ENCODE measurements around the gene KCNB1.
"Not testable (repeated sequence)": the region's sequence is repeated elsewhere in the genome, so short reads cannot be mapped to it uniquely, and the experiment has no call there.

The KCNB1 gene

DNA sequence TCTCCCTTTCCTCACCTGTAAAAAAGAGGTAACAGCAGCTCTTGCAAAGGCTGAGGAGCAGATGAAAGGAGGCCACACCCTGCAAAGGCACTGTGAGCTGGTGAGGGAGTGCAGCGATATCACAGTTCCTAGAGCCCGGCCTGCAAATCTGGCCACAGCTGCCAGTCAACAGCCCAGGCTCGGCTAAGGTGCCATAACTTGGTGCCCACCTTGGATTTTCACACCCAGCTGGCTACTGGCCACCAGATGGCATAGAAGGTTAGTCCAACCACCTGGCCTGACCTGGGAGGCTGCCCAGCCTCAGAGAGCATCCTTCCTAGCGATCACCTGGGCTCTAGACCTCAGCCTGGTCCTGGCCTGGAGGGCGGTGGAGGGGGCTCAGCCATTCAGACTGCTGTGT, 46.8 kb downstream of the KCNB1 start:
- no peak for DNase-seq (ENCODE audit: low read depth, low spot score)

DNA sequence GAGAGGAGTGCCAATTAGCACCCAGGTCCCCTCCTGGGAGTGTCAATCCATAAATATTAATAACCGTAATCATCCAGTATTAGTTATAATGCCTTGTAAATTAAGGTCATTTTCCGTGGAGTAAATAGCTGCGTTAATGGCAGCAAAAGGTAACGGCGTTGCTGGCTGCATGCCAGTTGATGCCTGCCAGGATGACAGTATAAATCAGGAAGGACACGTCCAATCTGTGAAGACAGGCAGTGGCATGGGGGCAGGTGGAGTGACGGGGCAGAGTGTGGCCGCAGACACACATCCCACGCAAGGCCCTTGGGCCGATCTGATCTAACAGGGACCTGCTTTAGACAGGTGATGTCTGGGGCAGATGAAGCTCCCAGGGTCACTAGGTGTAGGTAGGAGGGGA, 49.1 kb downstream of the KCNB1 start:
- no peak for DNase-seq (ENCODE audit: low read depth, low spot score)

DNA sequence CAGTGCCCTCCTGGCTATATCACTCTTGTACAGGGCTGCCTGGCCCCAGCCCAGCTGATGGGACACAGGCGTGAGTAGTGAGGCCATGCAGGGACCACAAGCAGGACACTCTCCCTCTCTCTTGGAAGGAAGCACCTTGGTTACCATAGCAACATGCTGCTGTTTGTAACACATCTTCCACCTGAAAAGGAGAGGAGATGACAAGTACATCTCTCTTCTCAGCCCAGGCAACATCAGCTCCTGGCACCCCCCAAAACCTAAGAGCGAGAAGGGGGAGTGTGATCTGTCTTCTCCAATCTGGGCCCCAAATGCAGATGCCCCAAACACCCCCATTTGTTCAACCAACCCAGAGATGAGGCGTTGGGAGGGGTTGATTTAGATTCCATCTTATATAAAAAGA, 49.9 kb downstream of the KCNB1 start:
- no peak for DNase-seq (ENCODE audit: low read depth, low spot score)

DNA sequence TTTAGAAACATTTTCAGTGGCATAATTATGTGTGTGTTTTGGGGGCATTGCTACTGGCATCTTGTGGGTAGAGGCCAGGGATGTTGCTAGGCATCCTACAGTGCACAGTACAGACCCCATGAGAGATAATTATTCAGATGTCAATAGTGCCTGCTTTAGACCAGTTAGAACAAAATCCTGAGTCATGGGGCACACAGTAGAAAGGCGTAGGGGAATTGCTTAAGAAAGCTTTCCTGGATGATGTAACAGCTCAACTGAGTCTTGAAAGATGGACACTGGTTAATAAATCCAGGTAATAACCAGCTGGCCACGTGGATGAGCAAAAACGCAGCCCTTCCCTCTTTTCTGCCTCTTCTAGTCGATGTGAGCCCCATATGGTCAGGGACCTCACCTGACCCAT, 51.1 kb downstream of the KCNB1 start:
- no peak for DNase-seq (ENCODE audit: low read depth, low spot score)

DNA sequence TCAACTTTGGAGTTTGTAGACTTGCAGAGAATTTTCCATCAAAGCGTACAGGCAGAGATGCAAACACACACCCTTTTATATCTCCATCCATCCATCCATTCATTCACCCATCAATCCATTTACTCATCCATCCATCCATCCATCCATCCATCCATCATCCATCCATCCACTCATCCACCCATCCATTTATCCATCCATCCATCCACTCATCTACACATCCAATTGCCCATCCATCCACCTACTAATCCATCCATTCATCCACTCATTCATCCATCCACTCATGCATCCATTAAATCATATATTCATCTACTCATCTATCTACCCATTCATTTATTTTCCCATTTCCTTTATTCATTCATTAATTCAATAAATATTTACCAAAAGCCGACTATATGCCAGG, 52.1 kb downstream of the KCNB1 start:
- DNase-seq (ENCODE audit: low read depth, low spot score), result no peak

DNA sequence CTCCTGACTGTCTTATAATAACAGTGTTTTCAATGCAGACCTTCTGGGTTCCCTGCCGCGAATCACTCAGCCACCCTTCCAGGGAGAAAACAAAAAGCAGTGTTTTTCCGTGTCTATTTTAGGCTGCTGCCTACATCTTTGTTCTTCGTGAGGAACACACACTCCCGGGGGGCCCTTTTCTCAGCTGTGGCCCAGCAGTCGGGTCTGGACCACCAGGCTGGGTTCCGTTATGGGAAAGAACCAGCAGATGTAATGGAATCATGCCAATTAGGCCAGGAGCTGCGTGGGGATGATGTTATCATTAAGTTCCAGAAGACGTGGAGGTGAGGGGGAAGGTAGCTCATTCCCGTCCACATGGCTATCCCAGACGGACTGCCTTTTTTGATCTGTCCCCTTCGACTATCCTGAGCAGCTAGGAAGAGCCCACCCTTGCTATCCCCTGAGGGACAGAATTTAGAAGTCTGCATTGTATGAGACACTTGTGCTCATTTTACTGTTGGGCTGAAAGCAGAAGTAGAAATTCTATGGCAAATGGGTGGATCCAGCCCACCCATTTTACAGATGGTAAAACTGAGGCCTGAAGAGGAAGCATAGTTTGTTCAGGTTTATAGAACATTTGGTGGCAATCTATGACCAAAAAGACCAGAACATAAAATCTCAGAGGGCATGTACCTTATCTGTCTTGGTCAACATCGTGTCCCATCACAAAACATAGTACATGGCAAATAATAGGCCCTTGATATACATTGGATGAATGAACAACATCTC, 54.5 kb downstream of the KCNB1 start:
- DNase-seq (ENCODE audit: low read depth, low spot score), result no peak

DNA sequence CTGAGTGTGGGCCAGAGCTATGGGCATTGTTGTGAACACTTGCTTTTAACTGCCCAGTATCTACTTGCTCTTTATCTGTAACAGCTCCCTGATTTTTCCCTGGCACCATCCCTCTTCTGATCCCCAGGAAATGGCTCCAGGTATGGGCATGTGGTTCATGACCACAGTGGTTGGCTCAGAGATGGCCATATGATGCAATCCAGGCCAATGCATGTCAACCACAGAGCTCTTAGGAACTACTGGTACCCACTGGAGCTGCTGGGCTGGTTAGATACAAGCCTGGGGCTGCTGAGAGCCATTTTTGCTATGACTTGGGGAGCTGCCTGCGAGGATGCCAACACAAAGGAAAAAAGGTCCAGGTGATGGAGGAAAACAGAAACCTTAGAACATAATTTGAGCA, 55.6 kb downstream of the KCNB1 start:
- no peak for DNase-seq (ENCODE audit: low read depth, low spot score)

DNA sequence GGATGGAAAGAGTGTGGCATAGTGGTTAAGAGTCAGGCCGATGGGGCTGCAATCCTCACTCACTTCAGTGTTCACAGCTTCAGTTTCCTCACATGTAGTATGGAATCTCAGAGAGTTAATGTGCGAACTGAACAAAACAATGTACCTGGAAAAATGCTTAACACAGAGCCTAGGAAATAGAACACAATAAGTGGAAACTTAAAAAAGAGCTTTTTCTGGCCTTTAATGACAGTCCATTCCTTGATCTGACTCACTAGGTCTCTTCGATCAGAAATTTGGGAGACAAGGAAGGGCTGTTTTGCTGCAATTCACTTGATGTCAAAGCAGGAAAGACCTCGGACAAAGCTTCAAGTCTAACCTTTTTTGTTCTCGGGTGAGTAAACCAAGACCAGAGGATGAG, 56.1 kb downstream of the KCNB1 start:
- no peak for DNase-seq (ENCODE audit: low read depth, low spot score)

DNA sequence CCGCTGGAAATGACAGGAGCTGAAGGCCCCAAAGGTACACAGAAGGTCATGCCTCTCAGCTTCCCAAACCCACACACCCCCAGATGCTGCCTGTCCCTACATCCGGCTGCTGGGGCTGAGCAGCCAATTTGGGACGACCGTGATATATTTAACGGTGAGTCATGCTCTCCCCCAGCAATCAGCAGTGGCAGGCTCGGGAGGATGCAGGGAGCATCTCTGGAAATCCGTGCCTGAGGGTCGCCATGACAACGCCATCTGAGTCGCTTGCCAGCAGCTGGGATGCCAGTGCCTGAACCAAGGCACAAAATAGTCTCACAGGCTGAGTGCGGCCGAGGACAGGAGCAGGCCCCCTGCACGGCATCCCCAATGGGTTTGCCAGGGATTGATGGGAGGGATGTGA, 57.9 kb downstream of the KCNB1 start:
- no peak for DNase-seq (ENCODE audit: low read depth, low spot score)

DNA sequence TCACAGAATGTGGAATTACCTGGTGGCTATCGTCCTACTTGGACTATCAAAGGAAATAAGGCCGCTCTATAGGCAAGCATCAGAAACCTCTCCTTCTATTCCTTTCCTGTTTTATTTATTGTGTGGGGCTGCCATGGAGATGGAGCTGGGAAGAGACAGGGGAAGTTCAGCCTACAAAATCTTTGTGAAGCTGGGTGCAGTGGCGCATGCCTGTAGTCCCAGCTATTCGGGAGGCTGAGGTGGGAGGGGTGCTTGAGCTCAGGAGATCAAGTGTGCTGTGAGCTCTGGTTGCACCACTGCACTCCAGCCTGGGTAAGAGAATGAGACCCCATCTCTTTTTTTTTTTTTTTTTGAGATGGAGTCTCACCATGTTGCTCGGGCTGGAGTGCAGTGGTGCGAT, 60.3 kb downstream of the KCNB1 start:
- no peak for DNase-seq (ENCODE audit: low read depth, low spot score)

DNA sequence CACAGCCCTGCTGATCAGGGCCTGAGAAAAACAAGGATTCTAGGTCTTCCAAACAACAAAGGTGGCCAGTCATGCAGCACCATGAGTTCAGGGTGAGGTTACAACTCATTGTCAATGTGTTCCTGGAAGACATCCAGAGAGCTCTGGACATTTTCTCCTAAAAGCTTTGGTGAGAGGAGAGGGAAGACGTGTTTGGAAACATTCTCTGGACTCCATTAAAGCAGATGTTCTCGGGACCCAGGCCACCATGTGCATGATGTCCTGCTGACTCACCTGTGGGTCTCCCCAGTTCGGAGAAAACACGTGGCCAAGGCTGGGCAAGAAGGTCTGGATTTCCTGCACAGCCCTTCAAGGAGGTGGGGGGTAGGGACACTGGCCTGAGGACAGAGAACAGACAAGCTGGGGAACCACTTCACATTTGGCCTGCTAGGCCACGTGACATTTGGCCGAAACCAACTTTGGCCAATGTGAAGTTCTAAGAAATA, 61.6 kb downstream of the KCNB1 start:
- DNase-seq (ENCODE audit: low read depth, low spot score), result no peak

DNA sequence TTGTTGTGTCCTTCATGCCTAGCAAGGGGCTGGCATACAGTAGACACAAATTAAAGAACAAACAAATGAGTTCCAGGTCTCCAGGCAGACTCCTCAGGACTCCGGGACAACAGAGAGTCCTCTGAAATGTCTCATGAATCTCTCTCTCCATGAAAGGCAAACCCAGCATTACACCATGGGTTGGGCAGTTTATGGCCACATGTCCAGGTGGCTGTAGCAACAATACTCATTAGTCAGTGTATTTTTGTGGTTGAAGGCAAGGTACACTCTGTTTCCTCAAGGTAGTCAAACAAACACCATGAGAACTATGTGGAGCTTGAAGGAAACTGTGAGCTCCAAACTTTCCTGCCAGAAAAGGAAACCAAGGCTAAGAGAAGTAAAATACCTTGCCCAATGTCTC, 62.2 kb downstream of the KCNB1 start:
- DNase-seq (ENCODE audit: low read depth, low spot score), result no peak

DNA sequence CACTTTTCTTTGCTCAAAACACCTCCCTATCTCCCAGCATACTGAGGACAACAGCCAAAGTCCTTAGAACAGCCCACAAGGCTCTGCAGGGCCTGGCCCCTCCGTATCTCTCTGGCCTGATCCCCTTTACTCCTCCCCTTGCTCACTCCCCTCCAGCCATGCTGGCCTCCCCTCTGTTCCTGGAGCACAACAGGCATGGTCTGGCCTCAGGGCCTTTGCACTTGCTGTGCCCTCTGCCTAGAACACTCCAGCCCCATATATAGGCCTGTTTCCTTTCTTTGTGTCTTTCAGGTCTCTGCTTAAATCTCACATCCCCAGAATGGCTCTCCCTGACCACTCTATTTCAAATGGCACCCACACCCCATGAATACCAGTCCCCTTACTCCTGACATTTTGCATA, 62.7 kb downstream of the KCNB1 start:
- no peak for DNase-seq (ENCODE audit: low read depth, low spot score)

DNA sequence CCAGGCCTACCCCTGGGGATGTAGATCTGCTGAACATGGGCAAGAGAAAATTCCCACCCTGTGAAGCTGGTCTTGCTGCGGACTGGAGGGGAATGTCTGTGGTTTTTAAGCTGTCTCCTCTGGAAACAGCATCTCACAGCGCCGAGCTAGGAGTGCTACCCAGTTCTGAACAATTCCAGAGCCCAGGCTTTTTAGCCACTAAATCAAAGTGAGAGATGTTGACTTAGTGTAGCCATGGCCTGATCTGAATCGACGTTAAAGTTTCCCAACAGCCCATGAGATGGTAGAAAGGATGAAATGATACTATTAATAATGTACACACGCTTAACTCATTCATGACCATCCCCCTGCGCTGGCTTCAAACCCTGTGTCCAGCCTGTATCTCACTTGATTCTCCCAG, 63.7 kb downstream of the KCNB1 start:
- DNase-seq (ENCODE audit: low read depth, low spot score), result no peak

DNA sequence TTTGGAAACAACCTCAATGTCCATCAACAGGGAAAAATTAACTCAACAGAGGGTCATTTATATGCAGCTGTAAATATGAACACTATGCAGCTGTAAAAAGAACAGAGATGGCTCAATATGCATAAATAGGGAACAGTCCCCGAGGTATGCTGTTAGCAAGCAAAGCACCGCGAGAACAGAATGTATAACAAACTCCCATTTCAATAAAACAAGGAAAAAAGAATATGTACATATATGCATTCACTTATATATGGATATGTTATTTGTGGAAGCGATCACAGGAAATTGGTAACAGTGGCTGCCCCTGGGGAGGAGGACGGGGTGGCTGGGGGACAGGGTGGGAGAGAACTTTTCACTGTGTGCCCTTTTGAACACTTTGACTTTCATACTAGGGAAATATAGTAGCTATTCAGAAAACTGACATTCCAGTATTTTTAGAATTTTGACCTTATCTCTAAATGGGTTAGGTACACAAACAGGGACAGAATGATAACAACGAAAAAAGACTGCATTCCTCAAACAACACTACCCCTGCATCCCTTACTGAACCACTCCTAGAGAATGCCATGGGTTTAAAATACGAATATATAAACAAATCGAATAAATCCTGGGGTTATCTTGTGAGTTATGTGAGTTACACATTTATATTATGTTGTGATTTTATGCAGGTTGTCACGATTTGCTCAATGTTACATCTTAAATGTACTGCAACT, 64.5 kb downstream of the KCNB1 start:
- no peak for DNase-seq (ENCODE audit: low read depth, low spot score)

DNA sequence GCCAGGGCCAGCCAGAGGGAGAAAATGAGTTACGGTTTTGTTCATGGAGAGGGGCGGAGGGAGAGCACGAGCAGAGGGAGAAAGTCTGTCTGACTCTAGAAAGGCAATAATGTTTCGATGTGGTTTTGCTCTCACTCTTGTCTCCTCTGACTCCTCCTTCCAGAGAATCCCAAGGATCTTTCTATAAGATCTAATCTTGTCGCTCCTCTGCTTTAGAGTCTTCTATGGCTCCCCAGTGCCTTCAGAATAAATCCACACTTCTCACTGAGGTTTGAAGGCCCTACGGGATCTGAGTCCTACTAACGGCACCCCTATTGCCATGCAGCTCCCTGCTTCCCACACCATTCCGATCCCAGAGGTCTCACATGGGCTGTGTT, 66.8 kb downstream of the KCNB1 start:
- no peak for DNase-seq (ENCODE audit: low read depth, low spot score)

DNA sequence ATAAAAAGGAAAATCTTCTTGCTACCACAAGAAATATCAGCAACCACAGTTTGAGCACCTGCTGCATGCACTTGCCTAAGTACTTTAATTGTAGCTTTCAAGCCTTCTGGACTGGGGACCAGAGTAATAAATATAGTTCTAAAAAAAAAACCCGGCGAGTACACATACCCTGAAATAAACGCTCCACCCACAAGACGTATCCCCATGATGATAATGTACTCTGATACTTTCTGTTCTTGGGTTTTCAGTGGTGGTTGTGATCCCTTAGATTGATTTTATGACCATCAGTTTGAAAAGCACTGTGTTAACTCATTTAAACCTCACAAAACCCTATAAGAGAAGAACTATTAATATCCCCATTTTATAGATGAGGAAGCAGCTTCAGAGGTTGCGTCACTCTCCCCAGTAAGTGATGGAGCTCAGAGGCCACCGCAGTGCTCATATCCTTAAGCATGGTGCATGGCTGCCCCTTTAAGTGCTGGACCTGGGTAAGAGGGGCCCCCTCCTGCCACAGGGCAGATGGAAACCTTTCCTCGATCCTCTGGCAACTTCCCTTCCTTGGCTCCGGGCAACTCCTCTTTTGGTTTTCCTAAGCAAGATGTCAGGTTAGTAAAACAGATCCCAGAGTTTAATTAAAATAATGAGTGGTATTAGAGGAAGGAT, 67.3 kb downstream of the KCNB1 start:
- no peak for DNase-seq (ENCODE audit: low read depth, low spot score)

DNA sequence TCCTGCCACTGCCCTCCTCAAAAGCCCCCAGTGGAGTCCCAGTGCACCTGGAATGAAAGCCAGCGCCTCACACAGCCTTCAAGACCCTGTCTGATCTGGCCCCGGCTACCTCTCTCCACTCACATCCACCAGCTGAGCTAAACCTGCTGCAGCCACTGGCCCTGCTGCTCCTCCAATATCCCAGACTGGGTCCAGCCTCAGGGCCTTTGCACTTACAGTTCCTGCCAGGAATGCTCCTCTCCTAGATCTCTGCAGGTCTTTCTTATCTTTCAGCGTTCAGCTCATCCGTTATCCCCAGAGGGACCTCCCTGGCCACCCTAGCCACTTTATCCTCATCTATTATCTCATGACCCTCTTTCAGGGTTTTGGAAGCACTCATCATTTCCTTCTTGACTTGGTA, 68.8 kb downstream of the KCNB1 start:
- no peak for DNase-seq (ENCODE audit: low read depth, low spot score)

DNA sequence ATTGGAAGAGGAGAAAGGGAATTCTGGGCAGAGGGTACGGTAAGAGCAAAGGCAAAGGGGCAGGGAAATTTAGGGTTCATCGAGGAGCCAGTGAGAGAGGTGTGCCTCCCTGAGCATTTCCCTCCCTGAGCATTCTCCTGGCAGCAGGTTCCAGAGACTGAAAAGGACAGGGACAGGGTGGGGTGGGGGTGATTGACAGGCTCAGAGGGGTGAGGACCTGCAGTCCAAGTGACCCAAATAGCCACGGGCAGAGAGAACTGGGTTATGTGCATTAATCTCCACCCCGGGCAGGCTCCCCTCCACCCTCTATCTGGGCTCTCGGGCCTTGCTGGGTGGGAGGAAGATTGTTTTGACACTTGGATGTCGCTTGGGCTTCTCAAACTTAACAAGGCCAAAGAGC, 69.5 kb downstream of the KCNB1 start:
- DNase-seq (ENCODE audit: low read depth, low spot score), result no peak

DNA sequence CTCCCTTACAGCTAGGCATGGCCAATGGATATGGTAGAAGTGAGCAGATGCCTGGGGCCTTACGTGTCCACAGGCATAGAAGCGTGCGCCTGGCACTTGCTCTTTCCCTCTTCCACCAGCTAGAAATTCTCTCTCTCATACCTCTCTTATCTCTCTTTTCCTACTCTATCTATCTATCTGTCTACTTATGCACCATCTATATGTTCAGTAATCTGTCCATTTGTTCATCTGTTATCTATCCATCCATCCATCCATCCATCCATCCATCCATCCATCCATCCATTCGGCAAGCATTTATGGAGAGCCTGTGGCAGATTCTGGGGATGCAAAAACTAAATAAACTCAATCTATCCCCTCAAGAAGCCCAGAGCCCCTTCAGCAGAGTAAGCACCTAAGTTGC, 70.2 kb downstream of the KCNB1 start:
- no peak for DNase-seq (ENCODE audit: low read depth, low spot score)

DNA sequence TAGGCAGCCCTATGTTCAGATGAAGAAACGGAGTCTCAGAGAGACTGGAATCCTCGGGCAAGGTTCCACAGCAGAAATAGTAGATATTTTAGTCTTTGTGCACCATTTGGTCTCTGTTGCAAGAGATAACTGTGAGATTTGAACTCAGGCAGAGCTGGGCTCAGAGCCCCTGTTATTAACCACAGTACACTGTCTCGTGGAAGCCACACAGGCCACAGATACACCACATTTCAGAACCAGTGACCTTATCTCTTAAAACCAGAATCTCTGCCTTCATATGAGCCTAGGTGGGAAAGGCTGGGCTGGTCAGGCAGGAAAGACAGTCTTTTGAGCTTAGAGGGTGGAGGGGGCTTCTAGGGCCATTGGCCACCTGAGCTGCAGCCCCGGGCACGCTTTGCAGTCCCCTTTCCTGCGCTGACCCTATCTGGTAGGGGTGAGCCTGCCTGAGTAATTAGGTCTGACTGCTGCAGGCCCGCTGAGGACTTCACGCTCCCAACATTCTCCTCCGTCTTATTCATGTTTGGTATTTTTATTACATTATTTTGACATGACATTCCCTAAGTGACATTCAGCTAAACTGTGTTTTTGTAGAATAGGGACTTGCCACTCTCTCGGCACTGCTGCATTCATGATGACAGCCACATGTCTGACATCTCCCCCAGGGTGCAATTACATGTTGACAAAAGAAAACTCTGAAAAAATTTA, 71.1 kb downstream of the KCNB1 start:
- DNase-seq (ENCODE audit: low read depth, low spot score), result no peak

DNA sequence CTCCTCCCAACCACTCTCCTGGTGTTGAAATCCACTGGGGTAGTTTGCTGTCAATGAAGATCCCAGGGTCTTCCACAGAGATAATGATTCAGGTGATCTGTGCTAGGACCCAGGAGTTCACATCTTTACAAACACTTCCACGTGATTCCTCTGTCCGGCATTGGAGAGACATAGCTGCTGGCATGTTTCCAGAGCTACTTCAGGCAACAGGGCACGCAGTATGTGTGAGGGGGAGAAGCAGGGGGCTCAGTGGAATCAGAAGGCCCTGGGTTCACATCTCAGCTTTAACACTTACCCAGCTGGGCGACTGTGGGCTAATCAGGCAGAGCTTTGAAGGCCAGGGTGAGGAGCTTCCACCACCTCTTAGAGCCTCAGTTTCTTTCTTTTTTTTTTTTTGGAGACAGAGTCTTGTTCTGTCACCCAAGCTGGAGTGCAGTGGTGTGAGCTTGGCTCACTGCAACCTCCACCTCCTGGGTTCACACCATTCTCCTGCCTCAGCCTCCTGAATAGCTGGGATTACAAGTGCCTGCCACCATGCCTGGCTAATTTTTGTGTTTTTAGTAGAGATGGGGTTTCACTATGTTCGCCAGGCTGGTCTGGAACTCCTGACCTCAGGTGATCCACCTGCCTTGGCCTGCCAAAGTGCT, 72.4 kb downstream of the KCNB1 start:
- DNase-seq (ENCODE audit: low read depth, low spot score), result not testable (repeated sequence)
